Large intestine (tissue), 3 donors: ENCODE results near the gene GASK1B. TPM values are rescaled to one million over a fixed set of nuclear protein-coding genes. Genes with fewer than 3 reads are reported as not detected.

Experiments
- DNase-seq, 2 donors: peaks; one replicate each; pipeline versions ENCODE4 v3.0.0 to v3.0.0-alpha.2; 2013
- H3K27ac ChIP-seq: one replicate; pipeline ENCODE4 v1.5.1; 2013; ENCODE audit warnings: low read length
- H3K27me3 ChIP-seq: 2 replicates; pipeline ENCODE4 v1.6.1; 2013; ENCODE audit warnings: low read length; ENCODE audit not compliant: control insufficient read depth, insufficient read depth
- H3K36me3 ChIP-seq: 2 replicates; pipeline ENCODE4 v1.6.1; 2013; ENCODE audit warnings: low read length; ENCODE audit not compliant: control insufficient read depth, insufficient read depth
- H3K4me1 ChIP-seq: one replicate; pipeline ENCODE4 v1.6.1; 2013; ENCODE audit warnings: low read length; ENCODE audit not compliant: control insufficient read depth, insufficient read depth
- H3K4me3 ChIP-seq: one replicate; pipeline ENCODE4 v1.5.1; 2013; ENCODE audit warnings: low read length
- H3K9me3 ChIP-seq: one replicate; pipeline ENCODE4 v1.6.1; 2013; ENCODE audit warnings: mild to moderate bottlenecking, low read depth, low read length, moderate library complexity; ENCODE audit not compliant: control insufficient read depth
- WGBS: methylation state at CpG from one replicate; pipeline ENCODE4 v1.1.5; 2013; ENCODE audit warnings: low lambda C conversion rate; ENCODE audit not compliant: insufficient coverage; 5-methylcytosine and 5-hydroxymethylcytosine counted together
- polyA plus RNA-seq: library from polyadenylated mRNA; unstranded; fragments of 120-200 nt; gene quantifications from one replicate; pipeline ENCODE4 v1.2.1, GENCODE V29; 2013

GASK1B gene
- polyA plus RNA-seq, 1 donor = 39.6 TPM

DNA sequence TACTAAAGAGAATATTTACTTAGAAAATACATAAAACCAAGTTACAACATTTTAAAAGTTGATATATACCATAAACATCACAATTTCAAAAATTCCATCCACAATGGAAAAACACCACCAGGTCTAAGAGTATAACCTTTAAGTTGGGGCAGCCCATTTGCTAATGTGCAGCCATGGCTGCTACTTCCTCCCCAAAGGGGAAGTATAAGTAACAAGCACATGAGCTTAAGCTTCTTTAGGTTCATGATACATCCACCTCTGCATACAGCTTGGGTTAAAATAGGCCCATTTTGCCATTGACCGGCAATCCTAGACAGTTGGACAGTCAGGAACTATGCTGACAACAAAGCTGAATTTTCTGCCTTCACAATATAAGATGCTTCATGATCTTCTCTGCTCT, 16.6 kb upstream of the GASK1B start:
- no peak for DNase-seq
- no peak overlapping the region for H3K27ac ChIP-seq
- WGBS = 100% methylated on average over 1 of the region's 1 CpG
- H3K27me3 ChIP-seq = no peaks in the 10 kb centered on the region
- H3K36me3 ChIP-seq = peaks cover 2% of the 10 kb centered on the region
- no peak overlapping the region for H3K4me3 ChIP-seq
- no peaks in the 10 kb centered on the region for H3K9me3 ChIP-seq
- no peaks in the 10 kb centered on the region for H3K4me1 ChIP-seq

DNA sequence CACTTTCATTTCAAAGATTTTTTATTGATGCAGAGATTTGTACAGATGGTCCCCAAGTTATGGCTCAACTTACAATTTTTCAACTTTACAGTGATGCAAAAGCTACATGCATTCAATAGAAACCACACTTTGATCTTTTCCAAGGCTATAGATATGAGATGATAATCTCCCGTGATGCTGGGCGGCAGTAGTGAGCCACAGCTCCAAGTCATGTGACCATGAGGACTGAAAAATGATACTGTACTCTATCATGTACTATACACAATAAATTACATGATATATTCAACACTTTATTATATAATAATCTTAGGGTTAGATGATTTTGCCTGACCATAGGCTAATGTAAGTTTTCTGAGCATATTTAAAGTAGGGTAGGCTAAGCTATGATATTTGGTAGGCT, 14.0 kb upstream of the GASK1B start:
- peaks cover 2% of the 10 kb centered on the region for H3K36me3 ChIP-seq
- WGBS = no CpG with 5 or more reads among the region's 2 CpGs
- H3K27me3 ChIP-seq = no peaks in the 10 kb centered on the region
- no peak overlapping the region for H3K4me3 ChIP-seq
- no peaks in the 10 kb centered on the region for H3K9me3 ChIP-seq
- DNase-seq = no peak
- no peaks in the 10 kb centered on the region for H3K4me1 ChIP-seq
- no peak overlapping the region for H3K27ac ChIP-seq

DNA sequence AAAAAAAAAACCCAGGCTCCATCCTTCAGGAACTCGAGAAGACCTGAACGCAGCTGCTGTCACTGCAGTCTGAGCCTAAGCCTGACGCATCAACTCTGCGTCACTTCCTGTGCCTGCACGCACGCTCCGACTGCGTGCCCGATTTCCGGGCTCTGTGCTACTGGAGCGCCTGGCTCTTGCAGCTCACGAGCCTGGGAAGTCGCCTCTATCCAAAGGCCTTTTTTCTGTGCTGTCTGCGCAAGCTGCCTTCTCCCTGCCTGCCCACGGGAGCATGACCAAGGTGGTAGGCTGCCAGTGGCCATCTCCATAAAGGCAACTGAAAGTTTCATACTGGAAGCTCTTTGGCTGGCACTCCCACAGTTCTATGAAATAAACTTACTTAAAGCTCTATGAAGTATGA, 9.9 kb upstream of the GASK1B start:
- Histone ChIP-seq H3K4me1 (no peaks in the 10 kb centered on the region), H3K27me3 (no peaks in the 10 kb centered on the region), H3K9me3 (no peaks in the 10 kb centered on the region), H3K4me3 (no peak overlapping the region), H3K27ac (no peak overlapping the region), H3K36me3 (peaks cover 2% of the 10 kb centered on the region)
- no CpG with 5 or more reads among the region's 15 CpGs for WGBS
- no peak for DNase-seq

DNA sequence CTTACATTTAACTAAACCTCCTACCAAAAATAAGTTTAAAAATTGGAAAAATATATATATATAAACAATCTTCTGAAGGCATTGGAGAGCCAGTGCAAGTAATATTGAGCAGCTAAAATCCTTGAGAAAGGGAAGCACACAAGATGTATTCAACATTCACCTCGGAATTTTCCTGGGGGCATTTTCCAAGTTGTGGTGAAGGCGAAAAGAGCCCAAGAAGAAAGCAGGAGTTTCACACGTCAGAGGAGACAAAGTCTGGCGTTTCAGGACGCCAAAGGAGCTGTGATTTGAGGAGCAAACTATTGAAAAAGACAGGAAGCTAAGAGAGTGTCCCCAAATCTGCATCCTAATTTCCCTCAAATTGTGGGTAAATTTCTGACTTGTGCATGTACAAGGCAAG, 9.1 kb upstream of the GASK1B start:
- H3K27ac ChIP-seq = no peak overlapping the region
- 93% methylated on average over 3 of the region's 5 CpGs for WGBS
- no peak for DNase-seq
- H3K4me3 ChIP-seq = no peak overlapping the region
- no peaks in the 10 kb centered on the region for H3K4me1 ChIP-seq
- H3K9me3 ChIP-seq = no peaks in the 10 kb centered on the region
- H3K36me3 ChIP-seq = peaks cover 2% of the 10 kb centered on the region
- H3K27me3 ChIP-seq = no peaks in the 10 kb centered on the region

DNA sequence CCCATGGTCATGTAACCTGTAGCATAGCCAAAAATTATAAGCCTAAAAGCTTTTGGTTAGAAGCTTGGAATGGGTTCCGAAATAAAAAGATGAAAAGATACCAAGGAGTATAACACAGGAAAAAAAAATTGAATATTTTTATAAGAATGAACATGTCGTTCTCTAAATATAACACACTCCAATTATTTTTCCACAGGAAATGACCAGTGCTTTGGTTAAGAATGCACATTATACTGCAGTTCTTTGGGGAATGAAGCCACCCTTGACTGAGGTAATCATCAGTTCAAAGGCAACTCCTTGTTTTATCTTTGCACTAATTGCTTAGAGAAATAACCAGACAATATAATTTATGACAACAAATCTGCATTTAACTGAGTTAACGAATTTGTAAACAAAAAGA, 6.6 kb upstream of the GASK1B start:
- no peak for DNase-seq
- Histone ChIP-seq H3K9me3 (no peaks in the 10 kb centered on the region), H3K27ac (no peak overlapping the region), H3K4me3 (no peak overlapping the region), H3K27me3 (no peaks in the 10 kb centered on the region), H3K4me1 (peaks cover 13% of the 10 kb centered on the region), H3K36me3 (no peaks in the 10 kb centered on the region)
- WGBS = 100% methylated on average over 2 of the region's 3 CpGs

DNA sequence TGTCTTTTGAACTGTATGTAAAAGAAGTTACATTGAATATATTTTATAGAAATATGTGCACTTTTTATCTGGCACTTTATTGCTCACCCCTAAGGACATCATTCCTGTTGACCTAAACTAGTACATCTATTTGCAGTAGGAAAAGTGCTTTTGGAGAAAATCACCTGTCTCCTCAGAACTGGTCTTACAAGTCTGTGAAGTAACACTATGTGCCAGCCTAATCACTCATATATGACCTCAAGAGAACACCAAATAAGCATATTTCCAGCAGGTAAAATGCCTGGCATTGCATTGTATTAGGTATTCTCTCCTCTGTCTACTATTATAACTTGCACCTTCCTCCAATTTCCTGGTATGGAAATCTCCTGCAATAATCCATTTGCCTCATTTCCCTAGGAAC, 4.0 kb upstream of the GASK1B start:
- DNase-seq = peak in 1 of 2 donors; percentile 5
- peaks cover 20% of the 10 kb centered on the region for H3K4me1 ChIP-seq
- no peaks in the 10 kb centered on the region for H3K27me3 ChIP-seq
- H3K36me3 ChIP-seq = no peaks in the 10 kb centered on the region
- no peaks in the 10 kb centered on the region for H3K9me3 ChIP-seq
- H3K27ac ChIP-seq = no peak overlapping the region
- H3K4me3 ChIP-seq = no peak overlapping the region

DNA sequence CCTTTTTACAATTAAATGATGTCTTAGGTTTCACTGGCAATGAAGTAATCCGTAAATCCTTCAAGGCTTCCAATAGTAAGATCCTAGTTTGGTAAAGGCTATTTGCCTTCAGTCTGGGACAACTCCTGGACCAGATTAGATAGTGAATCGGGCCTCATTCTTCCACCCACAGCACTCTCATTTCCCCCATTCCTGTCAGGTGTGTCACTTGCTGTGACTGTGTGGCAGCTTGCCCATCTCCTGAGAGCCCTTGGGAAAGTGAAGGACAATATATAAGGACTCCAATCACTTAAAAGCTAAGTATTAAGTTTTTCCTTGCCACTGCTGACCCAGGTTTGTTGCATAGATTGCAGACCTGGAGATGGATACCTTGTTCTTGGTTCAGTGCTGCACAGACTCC, 3.3 kb upstream of the GASK1B start:
- Histone ChIP-seq H3K27ac (no peak overlapping the region), H3K9me3 (no peaks in the 10 kb centered on the region), H3K4me3 (no peak overlapping the region), H3K4me1 (peaks cover 20% of the 10 kb centered on the region), H3K36me3 (no peaks in the 10 kb centered on the region), H3K27me3 (no peaks in the 10 kb centered on the region)
- WGBS = 40% methylated on average over 1 of the region's 2 CpGs
- peak in 1 of 2 donors; percentile 52 for DNase-seq

DNA sequence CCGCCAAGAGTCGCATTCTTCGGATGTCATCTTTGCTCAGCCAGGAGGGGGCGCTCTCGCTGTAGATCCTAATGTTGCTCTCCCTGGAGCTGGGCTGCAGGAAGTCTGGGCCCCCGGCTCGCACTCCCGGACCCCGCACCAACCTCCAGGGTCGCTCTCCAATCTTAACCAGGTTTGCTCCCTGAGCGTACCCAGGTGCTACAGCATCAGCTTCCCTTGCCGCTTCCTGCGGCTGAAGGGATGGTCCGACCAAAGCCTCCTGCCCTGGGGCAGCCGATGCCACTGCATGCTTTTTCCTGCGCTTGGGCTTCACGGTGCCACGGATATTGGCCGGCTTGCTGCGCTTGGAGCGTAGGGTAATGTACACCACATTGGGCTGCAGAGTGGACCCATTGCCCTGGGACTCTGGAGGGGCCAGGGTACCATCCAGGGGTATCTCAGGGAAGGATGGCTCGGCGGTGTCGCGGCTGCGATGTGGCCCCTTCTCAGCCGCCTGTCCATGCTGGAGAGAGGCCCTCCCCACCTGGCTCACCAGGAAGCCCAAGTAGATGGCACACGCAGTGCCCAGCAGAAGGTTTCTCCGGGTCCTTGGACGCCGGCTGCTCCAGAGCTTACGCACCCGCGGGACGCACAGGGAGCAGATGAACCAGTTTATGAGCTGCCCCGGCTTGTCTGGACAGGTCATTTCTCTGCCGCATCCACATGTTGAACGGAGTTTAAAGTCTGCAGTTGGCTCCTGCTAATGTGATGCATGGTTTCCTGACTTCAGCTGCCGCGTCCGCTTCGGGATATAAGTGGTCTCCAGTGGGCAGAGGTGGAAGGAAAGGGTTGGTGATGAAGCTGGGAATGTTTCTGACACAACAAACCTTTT, 1.9 kb downstream of the GASK1B start:
- peak overlapping the region; percentile 75 for H3K4me3 ChIP-seq
- DNase-seq = peak; percentile 66 to 88
- H3K27me3 ChIP-seq = no peaks in the 10 kb centered on the region
- H3K27ac ChIP-seq = peak overlapping the region; percentile 82
- WGBS = no CpG with 5 or more reads among the region's 42 CpGs
- no peaks in the 10 kb centered on the region for H3K9me3 ChIP-seq
- H3K4me1 ChIP-seq = peaks cover 20% of the 10 kb centered on the region
- H3K36me3 ChIP-seq = no peaks in the 10 kb centered on the region

DNA sequence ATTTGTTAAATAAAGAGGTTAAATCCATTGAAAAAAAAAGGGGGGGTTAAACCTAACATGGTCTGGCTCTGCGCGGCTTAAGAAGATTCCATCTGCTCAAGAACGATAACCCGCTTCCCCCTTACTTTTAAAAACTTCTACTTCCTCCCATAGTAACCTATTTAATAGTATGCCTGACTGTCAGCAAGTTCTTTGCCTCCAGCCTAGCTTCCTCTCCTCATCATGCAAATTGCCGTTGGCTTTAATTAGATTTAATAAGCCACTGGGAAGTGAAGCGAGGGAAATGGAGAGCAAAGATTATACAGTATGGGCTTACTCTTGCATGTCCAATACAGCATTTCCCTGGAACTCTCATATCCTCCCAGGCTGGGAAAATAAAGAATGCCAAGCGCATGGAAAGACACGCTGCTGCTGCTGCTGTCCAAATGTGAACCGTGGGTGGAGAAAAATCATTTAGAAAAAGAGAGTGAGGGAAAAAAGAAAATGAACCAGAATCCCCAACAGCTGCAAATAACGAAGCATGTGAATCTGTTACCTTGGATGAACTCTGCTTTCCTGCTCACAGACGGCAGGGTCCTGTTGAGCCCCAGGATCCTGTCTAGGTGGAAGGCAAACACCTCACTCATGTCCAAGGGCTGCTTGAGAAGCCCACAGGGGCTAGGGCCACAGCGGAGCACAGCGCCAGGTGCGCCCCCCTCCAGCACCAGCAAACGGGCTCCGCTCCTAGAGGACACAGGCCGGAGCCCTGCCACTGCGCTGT, 2.7 kb downstream of the GASK1B start:
- H3K9me3 ChIP-seq = no peaks in the 10 kb centered on the region
- H3K4me3 ChIP-seq = peak overlapping the region; percentile 75
- DNase-seq = peak in 1 of 2 donors; percentile 86
- H3K27ac ChIP-seq = peak overlapping the region; percentile 82
- H3K4me1 ChIP-seq = peaks cover 19% of the 10 kb centered on the region
- no peaks in the 10 kb centered on the region for H3K27me3 ChIP-seq
- no peaks in the 10 kb centered on the region for H3K36me3 ChIP-seq
- WGBS = 0% methylated on average over 4 of the region's 18 CpGs

DNA sequence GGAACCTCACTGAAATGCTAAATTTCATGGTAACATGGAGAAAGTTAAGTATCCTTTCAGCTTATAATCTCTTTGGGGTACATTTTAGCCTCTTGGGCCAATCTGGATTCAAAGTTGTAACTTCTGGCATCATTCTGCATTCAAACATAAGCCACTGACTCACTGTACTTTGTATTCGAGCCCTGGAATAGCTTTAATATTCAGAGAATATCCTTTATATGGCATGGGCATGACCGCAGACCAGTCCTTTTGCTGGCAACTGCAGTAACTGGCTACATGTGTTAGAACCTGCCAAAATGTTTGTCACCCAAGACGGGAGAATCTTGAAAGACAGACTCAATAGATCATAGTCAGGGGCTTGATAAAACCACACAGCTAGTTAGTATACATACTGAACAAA, 3.3 kb downstream of the GASK1B start:
- DNase-seq = peak in 1 of 2 donors; percentile 46
- Histone ChIP-seq H3K4me3 (peak overlapping the region; percentile 75), H3K27ac (peak overlapping the region; percentile 82), H3K4me1 (peaks cover 13% of the 10 kb centered on the region), H3K9me3 (no peaks in the 10 kb centered on the region), H3K36me3 (no peaks in the 10 kb centered on the region), H3K27me3 (no peaks in the 10 kb centered on the region)
- WGBS = 0% methylated on average over 1 of the region's 3 CpGs
